Measurements from ENCODE around the gene YJEFN3. TPM values are rescaled to one million over a fixed set of nuclear protein-coding genes. Genes with fewer than 3 reads are reported as not detected.

YJEFN3 gene
- total and polyA plus RNA-seq, 4 donors: 0.19 to 0.88 (median 0.63) TPM

DNA sequence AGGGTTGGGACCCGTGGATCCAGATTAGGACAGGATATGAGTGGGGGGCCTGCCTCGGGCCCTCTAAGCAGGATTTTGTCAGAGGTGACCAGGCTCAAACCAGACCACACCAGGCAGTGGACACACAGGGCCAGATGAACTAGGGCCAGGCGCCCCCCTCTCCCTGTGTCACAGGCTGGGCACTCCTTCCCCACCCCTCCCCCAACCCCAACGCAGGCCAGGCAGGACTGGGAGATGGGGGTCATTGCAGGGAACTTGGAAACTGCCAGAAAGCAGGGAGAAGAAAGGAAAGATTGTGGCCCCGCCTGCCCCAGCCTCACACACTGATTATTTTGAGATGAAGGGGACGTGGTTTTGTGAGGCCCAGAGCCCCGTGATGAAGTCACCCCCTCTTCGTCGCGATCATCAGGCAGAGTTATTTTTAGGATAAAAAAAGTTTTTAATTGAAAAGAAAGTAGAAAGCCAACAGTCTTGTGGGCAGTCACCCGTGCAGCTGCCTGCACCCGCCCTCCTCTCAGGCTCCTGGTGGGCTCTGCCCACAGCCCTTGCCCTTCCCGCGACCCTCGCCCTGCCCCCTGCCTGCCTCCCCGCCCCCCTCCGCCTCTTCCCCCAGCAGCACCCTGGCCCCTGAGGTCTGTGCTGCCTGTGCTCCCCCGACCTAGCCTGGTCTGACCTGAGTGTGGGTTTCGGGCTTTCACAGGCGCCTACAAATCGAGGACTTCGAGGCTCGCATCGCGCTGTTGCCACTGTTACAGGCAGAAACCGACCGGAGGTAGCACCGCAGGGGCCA is 1.9 kb upstream of the YJEFN3 start:
- H3K27me3 ChIP-seq (ENCODE audit: control insufficient read depth in 4 of 4, insufficient read depth in 4 of 4, low read length in 3 of 4): no peaks in the 10 kb centered on the region
- no peak overlapping the region for H3K9ac ChIP-seq (ENCODE audit: low read depth in 1 of 2, low read length in 2 of 2)
- H3K9me3 ChIP-seq (ENCODE audit: control insufficient read depth in 4 of 4, low read length in 3 of 4): no peaks in the 10 kb centered on the region
- no peaks in the 10 kb centered on the region for H3K4me1 ChIP-seq (ENCODE audit: control insufficient read depth in 4 of 4, insufficient read depth in 4 of 4, low read length in 3 of 4)
- no peak for TF ChIP-seq YY1 (IDR thresholded peaks at IDR 0.05)
- TF ChIP-seq NR2F2 (IDR thresholded peaks at IDR 0.05): no peak
- no peak for TF ChIP-seq HNF4A (conservative IDR thresholded peaks at IDR 0.05)
- no peak overlapping the region for H3K27ac ChIP-seq (ENCODE audit: low read depth in 1 of 2, low read length in 2 of 2)
- H3K36me3 ChIP-seq (ENCODE audit: control insufficient read depth in 4 of 4, insufficient read depth in 3 of 4, low read depth in 1 of 4, low read length in 3 of 4): peaks cover 0 to 10% (median 6%) of the 10 kb centered on the region in 4 donors
- no peak overlapping the region for H3K4me3 ChIP-seq (ENCODE audit: low read depth in 1 of 3, low read length in 3 of 3)
- WGBS: 89% methylated on average over 28 of the region's 28 CpGs
- DNase-seq (ENCODE audit: low spot score): no peak

DNA sequence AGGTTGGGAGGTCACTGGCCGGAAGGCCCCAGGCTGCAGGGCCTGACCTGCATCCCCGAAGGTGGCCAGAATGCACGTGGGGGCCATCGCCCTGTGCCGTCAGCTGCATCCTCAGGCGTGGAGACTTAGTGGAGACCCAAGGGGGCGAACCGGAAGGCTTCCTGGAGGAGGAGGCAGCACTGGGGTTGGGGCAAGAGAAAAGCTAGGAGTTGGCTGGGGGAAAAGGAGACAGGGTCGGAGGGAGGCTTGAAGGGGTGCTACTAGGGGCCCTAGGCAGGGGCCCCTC is 1.4 kb upstream of the YJEFN3 start:
- Histone ChIP-seq H3K9ac (ENCODE audit: low read depth in 1 of 2, low read length in 2 of 2) (no peak overlapping the region), H3K9me3 (ENCODE audit: control insufficient read depth in 4 of 4, low read length in 3 of 4) (no peaks in the 10 kb centered on the region), H3K36me3 (ENCODE audit: control insufficient read depth in 4 of 4, insufficient read depth in 3 of 4, low read depth in 1 of 4, low read length in 3 of 4) (peaks cover 0 to 10% (median 6%) of the 10 kb centered on the region in 4 donors), H3K4me1 (ENCODE audit: control insufficient read depth in 4 of 4, insufficient read depth in 4 of 4, low read length in 3 of 4) (peaks cover 0 to 4% (median under 1%) of the 10 kb centered on the region in 4 donors), H3K27ac (ENCODE audit: low read depth in 1 of 2, low read length in 2 of 2) (no peak overlapping the region), H3K27me3 (ENCODE audit: control insufficient read depth in 4 of 4, insufficient read depth in 4 of 4, low read length in 3 of 4) (no peaks in the 10 kb centered on the region), H3K4me3 (ENCODE audit: low read depth in 1 of 3, low read length in 3 of 3) (no peak overlapping the region)
- DNase-seq (ENCODE audit: low spot score): no peak
- TF ChIP-seq, protein P1, sequence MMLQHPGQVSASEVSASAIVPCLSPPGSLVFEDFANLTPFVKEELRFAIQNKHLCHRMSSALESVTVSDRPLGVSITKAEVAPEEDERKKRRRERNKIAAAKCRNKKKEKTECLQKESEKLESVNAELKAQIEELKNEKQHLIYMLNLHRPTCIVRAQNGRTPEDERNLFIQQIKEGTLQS (IDR thresholded peaks at IDR 0.05): no peak
- no peak for TF ChIP-seq EGR1 (IDR thresholded peaks at IDR 0.05; ENCODE audit: low read depth in 2 of 2)
- no peak for TF ChIP-seq RXRA (IDR thresholded peaks at IDR 0.05)
- no peak for TF ChIP-seq YY1 (IDR thresholded peaks at IDR 0.05)
- TF ChIP-seq SP1 (IDR thresholded peaks at IDR 0.05): no peak
- TF ChIP-seq JUND (IDR thresholded peaks at IDR 0.05): no peak
- no peak for TF ChIP-seq HNF4G (IDR thresholded peaks at IDR 0.05)
- TF ChIP-seq, protein P2, sequence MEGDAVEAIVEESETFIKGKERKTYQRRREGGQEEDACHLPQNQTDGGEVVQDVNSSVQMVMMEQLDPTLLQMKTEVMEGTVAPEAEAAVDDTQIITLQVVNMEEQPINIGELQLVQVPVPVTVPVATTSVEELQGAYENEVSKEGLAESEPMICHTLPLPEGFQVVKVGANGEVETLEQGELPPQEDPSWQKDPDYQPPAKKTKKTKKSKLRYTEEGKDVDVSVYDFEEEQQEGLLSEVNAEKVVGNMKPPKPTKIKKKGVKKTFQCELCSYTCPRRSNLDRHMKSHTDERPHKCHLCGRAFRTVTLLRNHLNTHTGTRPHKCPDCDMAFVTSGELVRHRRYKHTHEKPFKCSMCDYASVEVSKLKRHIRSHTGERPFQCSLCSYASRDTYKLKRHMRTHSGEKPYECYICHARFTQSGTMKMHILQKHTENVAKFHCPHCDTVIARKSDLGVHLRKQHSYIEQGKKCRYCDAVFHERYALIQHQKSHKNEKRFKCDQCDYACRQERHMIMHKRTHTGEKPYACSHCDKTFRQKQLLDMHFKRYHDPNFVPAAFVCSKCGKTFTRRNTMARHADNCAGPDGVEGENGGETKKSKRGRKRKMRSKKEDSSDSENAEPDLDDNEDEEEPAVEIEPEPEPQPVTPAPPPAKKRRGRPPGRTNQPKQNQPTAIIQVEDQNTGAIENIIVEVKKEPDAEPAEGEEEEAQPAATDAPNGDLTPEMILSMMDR (IDR thresholded peaks at IDR 0.05; ENCODE audit: low read depth, low read length, missing input control): no peak
- no peak for TF ChIP-seq HNF4A (conservative IDR thresholded peaks at IDR 0.05)
- TF ChIP-seq, protein P3, sequence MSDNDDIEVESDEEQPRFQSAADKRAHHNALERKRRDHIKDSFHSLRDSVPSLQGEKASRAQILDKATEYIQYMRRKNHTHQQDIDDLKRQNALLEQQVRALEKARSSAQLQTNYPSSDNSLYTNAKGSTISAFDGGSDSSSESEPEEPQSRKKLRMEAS (IDR thresholded peaks at IDR 0.05): no peak
- no peak for TF ChIP-seq FOXA1 (IDR thresholded peaks at IDR 0.05)
- no peak for TF ChIP-seq GABPA (IDR thresholded peaks at IDR 0.05 in 1 of 2, conservative IDR thresholded peaks at IDR 0.05 in 1 of 2)
- TF ChIP-seq, protein P4, sequence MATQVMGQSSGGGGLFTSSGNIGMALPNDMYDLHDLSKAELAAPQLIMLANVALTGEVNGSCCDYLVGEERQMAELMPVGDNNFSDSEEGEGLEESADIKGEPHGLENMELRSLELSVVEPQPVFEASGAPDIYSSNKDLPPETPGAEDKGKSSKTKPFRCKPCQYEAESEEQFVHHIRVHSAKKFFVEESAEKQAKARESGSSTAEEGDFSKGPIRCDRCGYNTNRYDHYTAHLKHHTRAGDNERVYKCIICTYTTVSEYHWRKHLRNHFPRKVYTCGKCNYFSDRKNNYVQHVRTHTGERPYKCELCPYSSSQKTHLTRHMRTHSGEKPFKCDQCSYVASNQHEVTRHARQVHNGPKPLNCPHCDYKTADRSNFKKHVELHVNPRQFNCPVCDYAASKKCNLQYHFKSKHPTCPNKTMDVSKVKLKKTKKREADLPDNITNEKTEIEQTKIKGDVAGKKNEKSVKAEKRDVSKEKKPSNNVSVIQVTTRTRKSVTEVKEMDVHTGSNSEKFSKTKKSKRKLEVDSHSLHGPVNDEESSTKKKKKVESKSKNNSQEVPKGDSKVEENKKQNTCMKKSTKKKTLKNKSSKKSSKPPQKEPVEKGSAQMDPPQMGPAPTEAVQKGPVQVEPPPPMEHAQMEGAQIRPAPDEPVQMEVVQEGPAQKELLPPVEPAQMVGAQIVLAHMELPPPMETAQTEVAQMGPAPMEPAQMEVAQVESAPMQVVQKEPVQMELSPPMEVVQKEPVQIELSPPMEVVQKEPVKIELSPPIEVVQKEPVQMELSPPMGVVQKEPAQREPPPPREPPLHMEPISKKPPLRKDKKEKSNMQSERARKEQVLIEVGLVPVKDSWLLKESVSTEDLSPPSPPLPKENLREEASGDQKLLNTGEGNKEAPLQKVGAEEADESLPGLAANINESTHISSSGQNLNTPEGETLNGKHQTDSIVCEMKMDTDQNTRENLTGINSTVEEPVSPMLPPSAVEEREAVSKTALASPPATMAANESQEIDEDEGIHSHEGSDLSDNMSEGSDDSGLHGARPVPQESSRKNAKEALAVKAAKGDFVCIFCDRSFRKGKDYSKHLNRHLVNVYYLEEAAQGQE (IDR thresholded peaks at IDR 0.05): no peak
- TF ChIP-seq RAD21 (IDR thresholded peaks at IDR 0.05): no peak
- TF ChIP-seq TAF1 (conservative IDR thresholded peaks at IDR 0.05): no peak
- TF ChIP-seq, protein P5, sequence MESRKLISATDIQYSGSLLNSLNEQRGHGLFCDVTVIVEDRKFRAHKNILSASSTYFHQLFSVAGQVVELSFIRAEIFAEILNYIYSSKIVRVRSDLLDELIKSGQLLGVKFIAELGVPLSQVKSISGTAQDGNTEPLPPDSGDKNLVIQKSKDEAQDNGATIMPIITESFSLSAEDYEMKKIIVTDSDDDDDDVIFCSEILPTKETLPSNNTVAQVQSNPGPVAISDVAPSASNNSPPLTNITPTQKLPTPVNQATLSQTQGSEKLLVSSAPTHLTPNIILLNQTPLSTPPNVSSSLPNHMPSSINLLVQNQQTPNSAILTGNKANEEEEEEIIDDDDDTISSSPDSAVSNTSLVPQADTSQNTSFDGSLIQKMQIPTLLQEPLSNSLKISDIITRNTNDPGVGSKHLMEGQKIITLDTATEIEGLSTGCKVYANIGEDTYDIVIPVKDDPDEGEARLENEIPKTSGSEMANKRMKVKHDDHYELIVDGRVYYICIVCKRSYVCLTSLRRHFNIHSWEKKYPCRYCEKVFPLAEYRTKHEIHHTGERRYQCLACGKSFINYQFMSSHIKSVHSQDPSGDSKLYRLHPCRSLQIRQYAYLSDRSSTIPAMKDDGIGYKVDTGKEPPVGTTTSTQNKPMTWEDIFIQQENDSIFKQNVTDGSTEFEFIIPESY (IDR thresholded peaks at IDR 0.05): no peak
- TF ChIP-seq FOXA2 (IDR thresholded peaks at IDR 0.05): no peak
- 97% methylated on average over 9 of the region's 9 CpGs for WGBS
